AG08396 (cell line): ENCODE results near the gene TAS1R3.

Experiments
- DNase-seq: peaks from one replicate; pipeline ENCODE4 v3.0.0; 2012; ENCODE audit warnings: low spot score, mixed read lengths

TAS1R3 gene

GRCh38 chr1:1331068-1331965 is at the start of gene TAS1R3:
TAS1R3 (plus strand) TSS chr1:1331280; CDS start chr1:1331346, 66 bp downstream.
- DNase-seq = no peak

GRCh38 chr1:1281533-1282321 is 49.4 kb upstream of the TAS1R3 start:
- DNase-seq = peak; percentile 87

GRCh38 chr1:1282998-1283397 is 48.1 kb upstream of the TAS1R3 start:
- DNase-seq = no peak

GRCh38 chr1:1283821-1284220 is 47.3 kb upstream of the TAS1R3 start:
- DNase-seq = peak; percentile 68

- no peak for DNase-seq
Observed at GRCh38 chr1:1284221-1285101, 46.6 kb upstream of the TAS1R3 start.

GRCh38 chr1:1285102-1285571 is 45.9 kb upstream of the TAS1R3 start:
- no peak for DNase-seq

- DNase-seq = no peak
Observed at GRCh38 chr1:1285611-1286311, 45.3 kb upstream of the TAS1R3 start.

GRCh38 chr1:1286313-1287261 is 44.5 kb upstream of the TAS1R3 start:
- no peak for DNase-seq

- no peak for DNase-seq
Observed at GRCh38 chr1:1287288-1288110, 43.6 kb upstream of the TAS1R3 start.

- peak; percentile 73 for DNase-seq
Observed at GRCh38 chr1:1290238-1290731, 40.8 kb upstream of the TAS1R3 start.

GRCh38 chr1:1291023-1291528 is 40.0 kb upstream of the TAS1R3 start:
- DNase-seq = peak; percentile 39

GRCh38 chr1:1291548-1292441 is 39.3 kb upstream of the TAS1R3 start:
- peak; percentile 73 for DNase-seq

GRCh38 chr1:1292442-1292779 is 38.7 kb upstream of the TAS1R3 start:
- peak; percentile 27 for DNase-seq

- peak; percentile 31 for DNase-seq
Observed at GRCh38 chr1:1292851-1293250, 38.2 kb upstream of the TAS1R3 start.

- peak; percentile 45 for DNase-seq
Observed at GRCh38 chr1:1293263-1294249, 37.5 kb upstream of the TAS1R3 start.

- no peak for DNase-seq
Observed at GRCh38 chr1:1294250-1294890, 36.7 kb upstream of the TAS1R3 start.
